Right hindlimb (tissue), 1 donor: ENCODE data around the gene OGDH.
"Not testable (repeated sequence)": the region's sequence is repeated elsewhere in the genome, so short reads cannot be mapped to it uniquely, and the experiment has no call there.

Source experiments
- DNase-seq: peaks from one replicate; pipeline ENCODE4 v3.0.0-alpha.2; 2018

The OGDH gene

DNA sequence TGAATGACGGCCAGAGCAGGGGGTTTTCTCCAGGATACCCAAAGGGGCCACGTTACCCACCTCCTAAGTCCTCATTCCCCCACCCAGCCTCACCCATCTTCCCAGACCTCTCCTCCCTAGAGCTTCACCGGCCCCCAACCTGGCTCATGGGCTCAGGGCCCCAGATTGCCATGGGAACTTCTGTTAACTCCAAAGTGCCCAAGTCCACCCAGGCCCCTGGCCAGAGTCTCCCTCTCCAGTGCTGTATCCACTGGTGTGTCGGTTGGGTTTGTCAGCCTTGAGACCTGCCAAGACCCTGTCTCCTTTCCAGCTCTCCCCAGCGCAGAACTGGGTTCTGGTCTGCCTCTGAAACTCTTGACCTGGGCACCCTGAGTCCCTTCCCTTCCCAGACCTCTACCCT lies 105.1 kb downstream of the OGDH start:
- no peak for DNase-seq

DNA sequence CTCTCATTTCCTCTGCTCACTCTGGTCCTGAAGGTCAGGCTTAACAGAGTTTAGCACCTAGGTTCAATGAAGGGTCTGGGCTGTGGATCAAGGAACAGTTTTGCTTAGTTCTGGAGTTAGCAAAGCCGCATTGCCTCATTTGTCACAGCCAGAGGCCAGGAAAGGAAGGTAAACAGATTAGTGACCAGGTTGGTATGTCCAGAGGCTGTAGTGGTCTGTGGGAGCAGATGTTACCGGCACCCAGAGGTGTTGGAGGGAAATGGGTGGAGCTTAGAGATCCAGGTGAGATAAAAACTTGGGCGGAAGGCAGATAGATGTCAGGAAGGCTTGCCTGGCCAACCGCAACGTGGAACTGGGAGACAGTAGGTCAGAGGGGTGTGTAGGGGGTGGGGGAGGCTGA lies 105.6 kb downstream of the OGDH start:
- DNase-seq = no peak

DNA sequence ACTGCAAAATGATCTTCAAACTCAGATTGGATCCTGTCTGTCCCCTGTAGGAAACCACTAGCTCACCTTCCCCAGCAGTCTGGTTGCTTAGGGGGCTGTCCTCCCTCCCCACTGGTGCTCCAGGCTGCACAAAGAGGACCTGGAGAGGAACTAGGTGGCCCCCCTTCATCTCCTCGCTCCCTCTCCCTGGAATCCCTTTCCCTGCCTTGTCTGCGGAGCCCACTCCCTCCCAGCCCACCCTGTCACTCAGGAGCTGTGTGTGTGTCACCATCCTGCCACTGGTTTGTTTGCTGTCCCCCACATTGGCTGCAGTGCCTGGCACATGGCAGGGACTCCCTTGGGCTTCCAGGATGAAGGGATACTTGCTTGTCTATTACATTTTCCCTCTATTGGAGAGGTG lies 106.7 kb downstream of the OGDH start:
- DNase-seq = no peak

DNA sequence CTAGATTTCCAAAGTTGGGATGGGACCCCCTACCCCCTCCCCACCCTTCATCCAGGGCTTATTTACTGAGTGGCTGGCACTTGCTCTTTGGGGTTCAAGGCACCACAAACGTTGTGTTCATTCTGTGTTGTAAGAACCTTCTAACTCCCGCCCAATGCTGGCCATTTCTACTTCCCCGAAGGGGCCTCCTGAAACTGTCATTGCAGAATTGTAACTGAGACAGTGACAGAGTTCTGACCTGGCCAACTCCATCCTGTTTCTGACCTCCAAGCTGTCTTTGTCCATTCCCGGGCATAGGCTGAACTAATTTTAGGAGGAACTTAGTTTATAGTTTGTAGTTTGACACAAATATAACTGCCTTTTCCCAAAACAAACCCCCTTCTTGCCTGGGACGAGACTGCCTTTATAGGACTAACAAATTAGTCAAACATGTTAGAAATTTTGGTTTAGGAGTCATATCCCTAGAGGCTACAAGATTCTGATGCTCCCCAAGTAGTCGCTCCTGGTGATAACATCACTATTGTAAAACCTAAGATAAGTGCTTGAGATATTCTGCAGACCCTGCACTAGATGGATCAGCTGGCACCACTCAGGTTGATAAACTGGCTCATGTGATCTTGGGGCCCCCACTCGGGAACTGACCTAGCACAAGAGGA lies 107.4 kb downstream of the OGDH start:
- DNase-seq = no peak

DNA sequence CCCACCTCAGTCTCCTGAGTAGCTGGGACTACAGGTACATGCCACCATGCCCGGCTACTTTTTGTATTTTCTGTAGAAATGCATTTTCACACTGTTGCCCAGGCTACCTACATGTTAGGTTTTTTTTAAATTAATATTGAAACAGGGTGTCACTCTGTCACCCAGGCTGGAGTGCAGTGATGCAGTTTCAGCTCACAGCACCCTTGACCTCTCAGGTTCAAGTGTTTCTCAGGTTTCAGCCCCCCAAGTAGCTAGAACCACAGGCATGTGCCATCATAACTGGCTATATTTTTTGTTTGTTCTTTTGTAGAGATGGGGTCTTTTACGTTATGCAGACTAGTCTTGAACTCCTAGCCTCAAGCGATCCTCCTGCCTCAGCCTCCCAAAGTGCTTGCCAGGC lies 109.8 kb downstream of the OGDH start:
- DNase-seq = no peak

DNA sequence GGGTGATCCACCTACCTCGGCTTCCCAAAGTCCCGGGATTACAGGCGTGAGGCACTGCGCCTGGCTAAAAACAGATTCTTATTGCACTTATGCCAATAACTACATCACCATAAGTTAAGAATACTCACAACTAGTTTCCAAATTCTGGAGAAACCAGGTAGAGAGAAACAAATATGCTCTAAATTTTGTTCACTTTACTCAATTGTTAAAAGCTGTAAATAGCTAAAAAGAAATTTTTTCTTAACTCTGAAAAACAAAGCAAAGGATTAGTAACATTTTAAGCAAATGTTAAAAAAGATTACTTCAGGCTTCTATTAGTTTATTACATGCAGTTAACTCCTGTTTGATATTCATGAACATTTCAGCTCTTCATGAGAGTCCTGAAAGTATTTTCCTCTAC lies 113.9 kb downstream of the OGDH start:
- no peak for DNase-seq

DNA sequence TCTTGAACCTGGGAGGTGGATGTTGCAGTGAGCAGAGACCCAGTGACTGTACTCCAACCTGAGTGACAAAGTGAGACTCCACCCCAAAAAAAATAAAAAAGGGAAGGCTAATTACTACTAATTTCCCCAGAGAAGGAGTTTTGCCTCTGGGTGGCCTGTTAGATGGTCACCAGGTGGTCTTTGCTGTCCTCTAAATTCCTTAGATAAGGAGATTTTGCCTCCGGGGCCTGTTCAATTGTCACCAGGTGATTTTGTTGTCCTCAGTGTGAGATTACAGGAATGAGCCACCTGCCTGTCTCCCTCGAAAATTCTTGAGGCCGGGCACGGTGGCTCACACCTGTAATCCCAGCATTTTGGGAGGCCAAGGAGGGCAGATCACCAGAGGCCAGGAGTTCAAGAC lies 117.8 kb downstream of the OGDH start:
- DNase-seq = no peak

DNA sequence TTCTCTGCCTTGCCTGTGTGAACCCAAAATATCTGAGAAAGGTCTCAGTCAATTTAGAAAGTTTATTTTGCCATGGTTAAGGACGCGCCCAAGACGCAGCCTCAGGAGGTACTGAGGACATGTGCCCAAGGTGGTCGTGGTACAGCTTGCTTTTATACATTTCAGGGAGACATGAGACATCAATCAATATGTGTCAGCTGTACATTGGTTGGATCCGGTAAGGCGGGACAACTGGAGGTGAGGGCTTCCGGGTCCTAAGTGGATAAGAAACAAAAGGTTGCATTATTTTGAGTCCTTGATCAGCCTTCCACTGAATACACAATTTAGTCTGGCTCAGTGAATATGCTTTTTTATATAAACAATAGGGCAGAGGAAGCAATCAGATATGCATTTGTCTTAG lies 119.8 kb downstream of the OGDH start:
- not testable (repeated sequence) for DNase-seq

DNA sequence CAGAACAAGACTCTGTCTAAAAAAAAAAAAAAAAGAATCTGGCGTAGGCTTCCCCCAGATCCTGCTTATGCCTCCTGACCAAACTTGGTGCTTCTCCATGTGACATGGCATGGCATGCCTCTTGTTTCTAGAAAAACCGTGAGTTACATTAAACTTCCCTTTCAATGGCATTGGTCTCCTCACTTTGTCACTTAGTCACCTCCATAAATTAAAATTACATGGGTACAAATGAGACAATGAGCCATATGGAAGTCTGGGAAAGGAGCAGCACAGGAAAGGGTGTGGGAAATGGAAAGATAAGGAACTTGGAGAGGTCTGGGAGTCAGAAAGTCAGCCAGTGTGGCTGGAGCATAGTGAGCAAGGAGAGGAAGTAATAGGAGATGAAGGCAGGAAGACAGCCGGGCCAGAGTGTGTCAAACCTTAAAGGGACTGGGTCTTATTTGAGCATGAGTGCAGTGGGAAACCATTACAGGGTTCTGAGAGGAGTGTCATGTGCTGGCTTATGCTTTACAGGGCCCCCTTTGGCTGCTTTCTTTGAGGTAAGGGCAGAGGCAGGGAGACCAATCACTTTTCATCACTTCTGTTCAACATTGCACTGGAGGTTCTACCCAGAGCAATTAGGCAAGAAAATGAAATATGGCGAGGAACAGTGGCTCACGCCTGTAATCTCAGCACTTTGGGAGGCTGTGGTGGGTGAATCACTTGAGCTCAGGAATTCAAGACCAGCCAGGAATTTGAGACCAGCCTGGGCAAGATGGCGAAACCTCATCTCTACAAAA lies 120.9 kb downstream of the OGDH start:
- no peak for DNase-seq

DNA sequence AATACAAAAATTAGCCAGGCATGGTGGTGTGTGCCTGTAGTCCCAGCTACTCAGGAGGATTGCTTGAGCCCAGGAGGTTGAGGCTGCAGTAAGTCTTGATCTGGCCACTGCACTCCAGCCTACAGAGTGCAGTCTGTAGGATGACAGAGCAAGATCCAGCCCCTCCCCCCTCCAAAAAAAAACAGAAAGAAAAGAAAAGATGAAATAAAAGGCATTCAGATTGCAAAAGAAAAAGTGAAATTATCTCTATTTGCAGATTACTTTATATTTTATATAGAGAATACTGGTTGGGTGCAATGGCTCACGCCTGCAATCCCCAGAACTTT lies 121.5 kb downstream of the OGDH start:
- DNase-seq = no peak

DNA sequence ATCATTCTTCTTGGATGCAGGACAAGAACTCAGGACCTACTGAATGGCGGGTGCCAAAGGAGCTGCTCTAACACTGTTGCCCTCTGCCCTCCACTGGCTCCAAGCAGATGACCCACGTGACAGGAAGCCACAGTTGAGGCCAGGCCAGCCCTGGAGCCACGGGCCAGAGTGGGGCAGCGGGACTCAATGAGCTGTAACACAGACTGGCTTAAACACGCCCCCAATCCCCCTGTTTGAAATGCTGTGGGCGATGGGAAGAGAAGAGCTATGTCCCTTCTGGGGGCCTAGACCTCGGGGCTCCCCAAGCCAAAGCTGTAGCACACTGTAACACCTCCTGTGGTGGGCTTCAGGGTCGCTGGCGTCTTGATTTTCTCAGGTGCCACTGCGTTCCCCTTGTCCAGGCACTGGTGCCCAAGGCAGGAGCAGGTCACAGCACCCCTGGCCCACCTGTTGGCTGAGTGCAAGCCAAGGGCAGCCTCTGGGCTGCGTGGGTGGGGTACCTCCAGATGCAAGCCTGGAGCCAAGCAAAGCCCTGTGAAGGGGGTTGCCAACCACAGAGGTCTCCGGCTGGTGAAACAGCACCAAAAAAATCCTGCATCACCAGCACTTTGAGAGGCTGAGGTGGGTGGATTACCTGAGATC lies 123.6 kb downstream of the OGDH start:
- DNase-seq = no peak

DNA sequence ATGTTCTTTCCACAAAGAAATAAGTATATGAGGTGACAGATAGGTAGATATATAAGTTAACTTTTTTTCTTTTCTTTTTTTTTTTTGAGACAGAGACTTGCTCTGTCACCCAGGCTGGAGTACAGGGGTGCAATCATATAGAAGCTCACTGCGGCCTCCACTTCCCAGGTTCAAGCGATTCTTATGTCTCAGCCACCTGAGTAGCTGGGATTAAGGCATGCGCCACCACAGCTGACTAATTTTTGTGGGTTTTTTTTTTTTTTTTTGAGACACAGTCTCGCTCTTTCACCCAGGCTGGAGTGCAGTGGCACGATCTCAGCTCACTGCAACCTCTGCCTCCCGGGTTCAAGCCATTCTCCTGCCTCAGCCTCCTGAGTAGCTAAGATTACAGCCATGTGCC lies 126.5 kb downstream of the OGDH start:
- DNase-seq = not testable (repeated sequence)

DNA sequence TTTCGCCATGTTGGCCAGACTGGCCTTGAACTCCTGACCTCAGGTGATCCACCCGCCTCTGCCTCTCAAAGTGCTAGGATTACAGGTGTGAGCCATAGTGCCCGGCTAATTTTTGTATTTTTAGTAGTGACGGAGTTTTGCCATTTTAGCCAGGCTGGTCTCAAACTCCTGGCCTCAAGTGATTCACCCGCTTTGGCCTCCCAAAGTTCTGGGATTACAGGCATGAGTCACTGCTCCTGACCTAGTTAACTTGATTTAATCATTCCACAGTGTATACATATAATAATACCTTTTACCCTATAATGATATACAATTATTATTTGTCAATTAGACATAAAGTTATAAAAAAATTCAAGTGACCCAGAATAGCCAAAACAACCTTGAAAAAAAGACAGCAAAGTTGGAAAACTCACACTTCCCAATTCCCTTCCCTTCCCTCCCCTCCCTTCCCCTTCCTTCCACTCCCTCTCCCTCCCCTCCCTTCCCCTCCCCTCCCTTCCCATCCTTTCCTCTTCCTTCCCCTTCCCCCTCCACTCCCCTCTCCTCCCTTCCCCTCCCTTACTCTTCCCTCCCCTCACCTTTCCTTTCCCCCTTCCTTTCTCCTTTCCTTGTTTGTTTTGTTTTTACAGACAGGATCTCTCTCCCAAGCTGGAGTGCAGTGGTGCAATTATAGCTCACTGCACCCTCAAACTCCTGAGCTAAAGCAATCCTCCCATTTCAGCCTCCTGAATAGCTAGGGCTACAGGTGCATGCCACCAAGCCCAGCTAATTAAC lies 127.5 kb downstream of the OGDH start:
- DNase-seq = no peak

DNA sequence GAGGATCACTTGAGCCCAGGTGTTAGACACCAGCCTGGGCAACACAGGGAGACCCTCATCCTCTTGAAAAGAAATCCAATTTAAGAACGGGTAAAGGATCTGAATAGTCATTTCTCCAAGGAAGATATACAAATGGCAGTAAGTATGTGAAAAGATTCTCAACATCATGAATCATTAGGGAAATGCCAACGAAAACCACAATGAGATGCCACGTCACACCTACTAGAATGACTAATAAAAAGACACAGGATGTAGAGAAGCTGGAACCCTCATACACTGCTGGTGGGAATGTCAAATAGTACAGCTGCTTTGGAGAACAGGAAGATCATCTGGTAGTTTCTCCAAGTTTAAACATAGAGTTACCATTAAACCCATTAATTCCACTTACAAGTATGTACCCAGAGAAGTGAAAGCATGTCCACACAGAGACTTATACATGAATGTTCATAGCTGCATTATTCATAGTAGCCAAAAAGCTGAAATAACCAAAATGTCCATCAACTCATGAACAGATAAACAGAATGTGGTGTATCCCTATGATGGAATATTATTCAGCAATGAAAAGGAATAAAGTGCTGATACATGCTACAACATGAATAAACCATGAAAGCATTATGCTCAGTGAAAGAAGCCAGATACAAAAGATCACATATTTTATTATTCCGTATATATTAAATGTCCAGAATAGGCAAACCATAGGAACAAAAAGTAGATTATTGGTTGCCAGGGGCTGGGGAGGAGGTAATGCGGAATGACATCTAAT lies 129.2 kb downstream of the OGDH start:
- no peak for DNase-seq

DNA sequence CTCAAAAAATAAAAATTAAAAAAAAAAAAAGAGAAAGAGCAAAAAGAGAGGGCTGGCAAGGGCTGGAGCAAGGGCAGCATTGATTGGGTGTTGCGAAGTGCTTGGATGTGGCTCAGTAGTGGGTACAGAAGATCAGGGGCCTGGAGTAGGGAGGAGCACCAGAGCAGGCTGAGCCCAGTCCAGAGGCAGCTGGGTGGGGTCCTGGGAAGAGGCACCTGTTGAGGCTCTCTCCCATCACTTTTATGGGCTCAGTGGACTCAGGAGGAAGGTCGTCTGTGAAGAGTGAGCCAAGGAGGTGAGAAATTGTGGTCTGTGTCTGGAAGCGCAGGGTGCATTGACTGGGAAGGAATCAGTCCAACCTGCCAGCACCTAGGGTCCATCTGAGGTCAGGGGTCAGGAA lies 130.5 kb downstream of the OGDH start:
- no peak for DNase-seq

DNA sequence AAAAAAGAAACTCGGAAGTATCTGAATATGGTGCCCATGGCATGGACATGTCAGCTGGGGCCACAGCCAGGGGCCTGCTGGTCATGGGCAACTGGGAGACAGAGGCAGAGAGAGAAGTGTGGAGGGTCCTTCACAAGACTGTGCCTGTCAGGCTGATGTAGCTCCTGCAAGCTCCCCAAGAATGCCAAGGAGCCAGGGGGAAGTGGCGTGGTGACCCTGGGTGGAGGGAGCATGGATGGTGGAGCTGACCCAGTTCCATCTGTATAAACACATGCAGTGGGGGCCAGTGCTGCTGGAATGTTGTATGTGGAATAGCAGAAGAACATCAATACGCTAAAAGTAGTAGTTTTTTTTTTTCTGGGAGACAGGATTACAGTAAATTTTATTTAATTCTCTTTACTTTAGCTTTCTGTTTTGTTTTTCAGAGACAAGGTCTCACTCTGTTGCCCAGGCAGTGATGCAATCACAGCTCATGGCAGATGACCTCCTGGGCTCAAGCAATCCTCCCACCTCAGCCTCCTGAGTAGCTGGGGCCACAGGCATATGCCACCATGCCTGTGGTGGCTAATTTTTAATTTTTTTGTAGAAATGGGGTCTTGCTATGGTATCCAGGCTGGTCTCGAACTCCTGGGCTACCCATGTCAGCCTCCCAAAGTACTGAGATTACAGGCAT lies 131.8 kb downstream of the OGDH start:
- DNase-seq = no peak

DNA sequence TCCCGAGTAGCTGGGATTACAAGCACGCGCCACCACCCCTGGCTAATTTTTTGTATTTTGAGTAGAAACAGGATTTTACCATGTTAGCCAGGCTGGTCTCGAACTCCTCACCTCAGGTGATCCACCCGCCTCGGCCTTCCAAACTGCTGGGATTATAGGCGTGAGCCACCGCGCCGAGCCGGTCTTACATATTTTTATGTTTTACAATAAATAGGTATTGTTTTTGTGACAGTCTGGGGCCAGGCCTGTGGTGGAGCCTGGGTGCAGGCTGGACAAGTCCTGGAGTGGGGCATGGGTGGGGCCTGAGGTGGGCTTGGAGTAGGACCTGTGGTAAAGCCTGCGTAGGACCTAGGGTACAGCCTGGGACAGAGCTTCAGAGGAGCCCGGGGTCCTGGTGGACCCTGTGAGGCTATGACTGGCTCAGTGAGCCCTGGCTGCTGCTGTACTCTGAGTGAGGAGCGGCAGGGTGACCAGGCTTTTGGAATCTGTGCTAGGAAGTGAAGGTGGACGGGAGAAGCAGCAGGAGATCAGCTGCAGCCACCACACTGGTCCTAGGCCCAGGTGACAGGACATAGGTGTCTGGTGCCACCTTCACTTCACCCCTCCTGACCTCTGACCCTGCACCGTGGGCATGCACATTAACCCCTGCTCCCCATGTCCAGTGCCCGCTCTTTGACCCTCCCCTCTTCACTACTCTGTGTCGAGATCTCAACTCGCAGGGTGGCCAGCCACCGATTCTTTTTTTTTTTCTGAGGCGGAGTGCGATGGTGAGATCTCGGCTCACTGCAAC lies 132.6 kb downstream of the OGDH start:
- DNase-seq = no peak

DNA sequence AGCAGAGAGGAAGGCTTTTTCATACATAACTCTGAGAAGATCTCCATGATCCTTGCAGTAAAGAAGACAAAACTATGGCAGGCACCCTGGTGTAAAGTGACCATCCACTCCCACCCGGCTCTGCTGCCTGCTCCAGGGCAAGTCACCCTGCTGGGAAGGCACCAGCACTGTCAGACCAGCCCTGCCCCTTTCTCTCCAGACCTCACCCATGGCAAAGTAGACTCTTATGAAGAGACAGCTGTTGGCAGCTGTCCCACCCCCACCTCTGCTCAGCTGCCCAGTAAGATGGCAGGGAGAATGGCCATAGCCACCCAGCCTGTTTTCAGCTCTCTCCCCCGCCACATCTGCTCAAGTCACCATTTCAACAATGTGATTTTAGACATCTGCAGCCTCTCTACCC lies 133.6 kb downstream of the OGDH start:
- DNase-seq = no peak

DNA sequence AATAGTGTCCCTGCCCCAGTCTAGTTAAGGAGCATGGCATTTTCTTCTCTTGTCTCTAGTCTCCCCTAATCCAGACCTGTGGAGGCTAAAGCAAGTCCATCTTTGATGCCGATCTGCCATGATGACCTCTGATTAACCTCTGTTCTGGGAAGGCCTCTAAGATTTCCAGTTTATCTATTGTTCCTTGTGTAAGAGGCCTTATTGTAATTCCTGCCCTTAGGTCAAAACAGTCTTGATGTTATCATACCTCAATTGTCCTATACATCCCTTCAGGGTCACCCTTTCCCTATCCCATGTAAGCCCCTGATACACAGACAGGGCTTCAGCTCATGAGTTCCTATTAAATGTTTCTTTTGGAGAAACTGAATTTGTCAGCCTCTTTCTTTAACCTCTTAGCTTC lies 137.3 kb downstream of the OGDH start:
- DNase-seq = no peak

DNA sequence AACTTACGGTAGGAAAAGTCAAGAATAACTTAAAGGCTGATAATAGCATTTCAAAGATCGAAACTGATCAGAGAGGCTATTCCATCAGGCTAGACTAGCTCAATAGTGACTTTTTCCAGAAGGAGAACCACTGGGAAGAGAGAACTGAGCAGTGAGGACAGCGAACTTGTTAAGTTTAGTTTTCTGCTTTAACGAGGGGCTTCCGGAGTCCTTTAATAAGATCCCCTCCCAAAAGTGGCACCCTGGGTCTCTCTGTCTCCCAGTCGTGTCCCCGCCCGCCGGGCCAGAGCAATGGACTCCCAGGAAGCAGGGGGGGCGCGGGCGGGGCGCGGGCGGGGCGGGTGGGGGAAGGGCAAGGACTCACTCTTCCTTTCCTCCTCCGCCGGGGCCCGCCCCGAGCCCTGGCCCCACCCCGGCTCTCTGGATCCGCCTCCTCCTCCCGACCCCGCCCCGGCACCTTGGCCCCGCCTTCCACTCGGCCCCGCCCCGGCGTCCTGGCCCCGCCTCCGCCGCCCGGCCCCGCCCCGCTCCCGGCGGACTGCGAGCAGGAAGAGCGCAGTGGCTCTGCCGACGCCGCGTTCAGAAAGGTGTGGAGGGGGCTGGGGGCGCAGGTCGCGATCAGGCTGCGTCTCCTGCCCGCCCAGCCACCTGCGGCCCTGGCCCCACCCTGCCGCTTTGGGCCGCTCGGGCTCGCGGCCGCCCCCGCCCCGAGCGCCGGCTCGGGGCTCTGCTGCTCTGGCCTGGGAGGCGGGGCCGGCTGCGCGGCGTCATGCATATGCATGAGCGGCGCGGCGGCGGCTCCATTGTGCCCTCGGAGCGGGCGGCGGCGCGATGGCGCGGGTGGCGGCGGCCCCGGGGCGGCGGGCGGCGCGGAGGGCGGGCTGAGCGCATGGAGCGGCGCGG lies 141.9 kb downstream of the OGDH start, which contains the start of gene ZMIZ2:
Gene ZMIZ2, plus strand, starts transcription at position 803 of the 903 bp plus-strand sequence. CDS start 7,403 bp downstream, outside the sequence.
- peak; percentile 96 for DNase-seq
